MV-4-11 (cell line): Measurements from ENCODE around the gene COPRS.

Experiments
- DNase-seq: peaks from one replicate; lab custom pipeline; 2025; lab: John Stamatoyannopoulos, UW

Gene COPRS

DNA sequence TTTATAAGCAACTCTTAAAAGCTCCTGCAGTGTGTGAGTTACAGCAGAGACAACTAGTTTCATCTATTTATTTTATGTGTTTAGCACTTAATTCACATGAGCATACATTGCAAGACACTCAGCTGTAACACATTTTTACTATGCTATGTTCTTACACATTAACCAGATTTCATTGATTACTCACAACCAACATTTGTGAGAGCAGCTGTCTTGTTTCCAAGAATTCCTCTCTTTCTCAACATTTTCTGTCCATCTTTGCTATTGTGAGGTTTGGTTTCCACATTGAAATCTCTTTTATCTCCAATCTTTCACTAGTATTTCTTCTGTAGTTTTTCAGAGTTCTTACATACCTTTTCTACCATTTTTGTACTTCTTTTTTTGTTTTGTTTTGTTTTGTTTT is 51.2 kb downstream of the COPRS start:
- no peak for DNase-seq

DNA sequence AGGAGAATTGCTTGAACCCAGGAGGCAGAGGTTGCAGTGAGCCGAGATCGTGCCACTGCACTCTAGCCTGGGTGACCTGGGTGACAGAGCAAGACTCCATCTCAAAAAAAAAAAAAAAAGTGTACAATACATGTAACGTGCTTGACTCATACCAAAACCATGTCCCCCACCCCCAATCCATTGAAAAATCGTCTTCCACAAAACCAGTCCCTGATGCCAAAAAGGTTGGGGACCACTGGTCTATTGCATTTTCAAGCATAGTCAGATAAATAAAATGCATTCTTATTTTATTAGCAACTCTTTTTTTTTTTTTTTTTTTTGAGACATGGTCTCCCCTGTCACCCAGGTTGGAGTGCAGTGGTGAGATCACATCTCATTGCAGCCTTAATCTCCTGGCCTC is 52.1 kb downstream of the COPRS start:
- DNase-seq = no peak

DNA sequence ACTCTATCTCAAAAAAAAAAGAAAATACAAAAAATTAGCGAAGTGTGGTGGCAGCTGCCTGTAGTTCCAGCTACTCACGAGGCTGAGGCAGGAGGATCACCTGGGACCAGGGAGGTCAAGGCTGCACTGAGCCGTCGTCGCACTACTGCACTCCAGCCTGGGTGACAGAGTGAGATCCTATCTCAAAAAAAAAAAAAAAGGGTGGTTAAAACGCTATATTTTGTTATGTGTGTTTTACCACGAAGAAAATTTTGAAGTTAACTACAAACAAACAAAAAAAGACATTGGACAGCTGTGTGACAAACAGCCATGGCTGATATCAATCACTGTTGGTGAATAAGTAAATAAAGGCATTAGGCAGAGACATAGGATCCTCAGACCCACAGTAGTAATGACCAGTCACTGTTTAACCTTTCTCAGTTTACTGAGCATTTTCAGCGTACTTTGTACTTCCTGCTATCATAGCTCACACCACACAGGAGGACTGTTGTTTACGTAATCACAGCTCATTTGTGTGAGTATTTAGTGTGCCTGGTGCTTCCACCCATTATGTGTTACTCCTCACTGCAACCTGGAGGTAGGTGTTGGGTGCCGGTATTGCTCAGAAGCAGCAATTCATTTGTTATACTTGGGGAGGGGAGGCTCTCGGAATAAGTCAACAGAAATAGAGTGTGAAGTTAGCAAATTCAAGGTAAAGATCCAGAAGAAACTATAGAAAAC is 55.4 kb downstream of the COPRS start:
- no peak for DNase-seq

DNA sequence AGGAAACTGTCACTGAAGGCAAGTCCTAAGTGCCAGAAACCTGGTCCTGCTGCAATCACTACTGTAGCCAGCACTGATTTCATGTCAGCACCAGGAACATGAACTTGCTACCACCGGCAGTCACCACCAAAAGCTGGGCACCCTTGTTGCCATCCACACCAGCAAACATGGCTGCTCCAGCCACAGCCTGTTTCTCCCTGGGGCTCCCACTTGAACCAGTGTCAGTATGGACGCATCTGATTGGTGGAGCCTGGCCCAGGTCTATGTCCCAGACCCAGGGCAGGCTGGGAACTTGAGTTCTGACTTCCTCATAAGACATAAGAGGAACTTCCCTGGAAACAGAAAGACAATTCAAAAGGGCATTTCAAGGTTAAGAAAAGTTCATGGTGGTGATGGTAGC is 56.5 kb downstream of the COPRS start:
- peak; percentile 84 for DNase-seq
